HTR-8/SVneo (cell line): ENCODE results near the gene DLK2.

ENCODE experiments used
- DNase-seq: peaks from one replicate; pipeline ENCODE4 v3.0.0; 2011; ENCODE audit warnings: low spot score, mixed read lengths; ENCODE audit not compliant: insufficient read length
- FAIRE-seq: peaks from 2 replicates; lab custom pipeline; 2011; peaks lifted over from hg19 to GRCh38; lab: Jason Lieb, UNC

The DLK2 gene

GRCh38 chr6:43457643-43458042 is 2.3 kb upstream of the DLK2 start:
- DNase-seq (no peak), FAIRE-seq (no peak)

GRCh38 chr6:43454696-43455530 is 435 bp downstream of the DLK2 start:
- FAIRE-seq (peak; percentile 93), DNase-seq (peak; percentile 92)

GRCh38 chr6:43454290-43454695 is 1.1 kb downstream of the DLK2 start:
- DNase-seq (no peak), FAIRE-seq (no peak)

- DNase-seq (no peak), FAIRE-seq (no peak)
These were observed 1.5 kb downstream of the DLK2 start for GRCh38 chr6:43453831-43454230.

GRCh38 chr6:43452896-43453295 is 2.5 kb downstream of the DLK2 start:
- DNase-seq (no peak), FAIRE-seq (peak; percentile 62)

GRCh38 chr6:43451939-43452338 is 3.4 kb downstream of the DLK2 start:
- DNase-seq: no peak
- FAIRE-seq: no peak

- no peak for DNase-seq
- no peak for FAIRE-seq
These were observed 4.0 kb downstream of the DLK2 start for GRCh38 chr6:43451348-43451747.

GRCh38 chr6:43450699-43451131 is 4.6 kb downstream of the DLK2 start:
- FAIRE-seq (no peak), DNase-seq (no peak)

GRCh38 chr6:43448916-43449315 is 6.4 kb downstream of the DLK2 start:
- FAIRE-seq (no peak), DNase-seq (no peak)

GRCh38 chr6:43447604-43448003 is 7.7 kb downstream of the DLK2 start:
- FAIRE-seq (no peak), DNase-seq (no peak)

GRCh38 chr6:43445576-43445975 is 9.8 kb downstream of the DLK2 start:
- DNase-seq (no peak), FAIRE-seq (no peak)

- DNase-seq (no peak), FAIRE-seq (no peak)
These were observed 10.8 kb downstream of the DLK2 start for GRCh38 chr6:43444582-43444981.

GRCh38 chr6:43444036-43444435 is 11.3 kb downstream of the DLK2 start:
- DNase-seq: no peak
- FAIRE-seq: no peak

- no peak for DNase-seq
- FAIRE-seq: no peak
These were observed 12.4 kb downstream of the DLK2 start for GRCh38 chr6:43442935-43443334.

GRCh38 chr6:43437700-43438099 is 17.6 kb downstream of the DLK2 start:
- DNase-seq (no peak), FAIRE-seq (no peak)

- peak; percentile 65 for FAIRE-seq
- peak; percentile 74 for DNase-seq
These were observed 18.6 kb downstream of the DLK2 start for GRCh38 chr6:43436577-43437282.

- FAIRE-seq (no peak), DNase-seq (no peak)
These were observed 19.5 kb downstream of the DLK2 start for GRCh38 chr6:43435682-43436437.

- no peak for FAIRE-seq
- DNase-seq: no peak
These were observed 20.4 kb downstream of the DLK2 start for GRCh38 chr6:43434943-43435342.

- DNase-seq: no peak
These were observed 21.1 kb downstream of the DLK2 start for GRCh38 chr6:43434001-43434840.

GRCh38 chr6:43433148-43433547 is 22.2 kb downstream of the DLK2 start:
- no peak for FAIRE-seq
- no peak for DNase-seq

More at GRCh38 chr6:43434001-43434840, 21.1 kb downstream of the DLK2 start:
- FAIRE-seq: no peak
